ENCODE data around the gene PHF19. TPM values are rescaled to one million over a fixed set of nuclear protein-coding genes. Genes with fewer than 3 reads are reported as not detected.

PHF19 gene
- total and polyA plus RNA-seq, 2 of the 8 experiments (the other 6 are each of a cell fraction or from before 2014, with no cell fraction given) = 28.2 to 31.8 TPM

GRCh38 chr9:120830865-120831264 lies 46.1 kb downstream of the PHF19 start:
- Histone ChIP-seq H2AFZ (ENCODE audit: low read length) (no peak overlapping the region), H3K27ac (ENCODE audit: low read depth, low read length) (no peak overlapping the region), H4K8ac (ENCODE audit: extremely low read depth, insufficient read depth, low read length) (no peak overlapping the region), H3K4me3 (ENCODE audit: extremely low read depth in 1 of 4, insufficient read depth in 2 of 4, low read depth in 3 of 4, low read length in 4 of 4) (no peak overlapping the region), H2BK12ac (ENCODE audit: low read depth, low read length) (no peak overlapping the region), H3K9me3 (ENCODE audit: insufficient read depth in 2 of 2, low read depth in 1 of 2, low read length in 1 of 2) (no peaks in the 10 kb centered on the region), H2BK120ac (replicated peaks; ENCODE audit: low read depth, low read length) (no peak overlapping the region), H3K36me3 (ENCODE audit: control insufficient read depth in 2 of 4, insufficient read depth in 4 of 4, low read length in 3 of 4) (peaks cover 12 to 52% (median 33%) of the 10 kb centered on the region in 4 experiments), H3K18ac (ENCODE audit: extremely low read depth, low read length) (no peak overlapping the region), H3K4me1 (replicated peaks in 1 of 4; ENCODE audit: control insufficient read depth in 3 of 4, insufficient read depth in 4 of 4, low read length in 3 of 4) (no peaks in the 10 kb centered on the region; a peak in 1 of 7 replicates), H3K4me2 (ENCODE audit: insufficient read depth in 1 of 2, low read depth in 2 of 2, low read length in 2 of 2) (no peak overlapping the region), H4K20me1 (replicated peaks in 1 of 2; ENCODE audit: control insufficient read depth in 1 of 2, insufficient read depth in 2 of 2, low read length in 2 of 2) (no peaks in the 10 kb centered on the region), H2BK5ac (ENCODE audit: low read depth, low read length) (no peak overlapping the region), H3K79me1 (ENCODE audit: low read depth, low read length) (no peaks in the 10 kb centered on the region), H3K23ac (ENCODE audit: insufficient read length) (no peak overlapping the region), H2BK15ac (ENCODE audit: low read length) (no peak overlapping the region), H2AK5ac (ENCODE audit: low read depth, low read length) (no peak overlapping the region), H3K56ac (replicated peaks; ENCODE audit: insufficient read length, low read depth, low read length) (no peak overlapping the region), H3K14ac (ENCODE audit: insufficient read length) (no peak overlapping the region), H3K4ac (replicated peaks; ENCODE audit: insufficient read length, low read depth, low read length) (no peak overlapping the region), H3K79me2 (ENCODE audit: control insufficient read depth in 1 of 2, insufficient read depth in 2 of 2, low read length in 2 of 2) (peaks cover 0 to 6% of the 10 kb centered on the region in 2 experiments; a peak in 1 of 4 replicates), H3K23me2 (ENCODE audit: low read depth, low read length) (no peaks in the 10 kb centered on the region; the same call in 1 of the 2 replicates), H4K91ac (replicated peaks; ENCODE audit: insufficient read length, low read length) (no peak overlapping the region), H3K27me3 (replicated peaks in 1 of 4; ENCODE audit: control insufficient read depth in 3 of 4, extremely low read depth in 1 of 4, insufficient read depth in 3 of 4, low read length in 3 of 4) (no peaks in the 10 kb centered on the region), H3K9ac (replicated peaks in 1 of 4; ENCODE audit: extremely low read depth in 1 of 4, low read depth in 3 of 4, low read length in 3 of 4) (no peak overlapping the region), H2BK20ac (ENCODE audit: low read length) (no peak overlapping the region), H4K5ac (ENCODE audit: insufficient read length, low read depth, low read length) (no peak overlapping the region)
- FAIRE-seq (no peak), DNase-seq (ENCODE audit: low read depth in 1 of 2, low spot score in 2 of 2) (no peak)
- 91% methylated on average over 3 of the region's 3 CpGs; no CpG with 5 or more reads in 1 of the 2 experiments for whole genome bisulfite sequencing, 2 experiments (ENCODE audit: extremely low coverage in 1 of 2, insufficient coverage in 1 of 2, insufficient read length in 1 of 2, insufficient replicate concordance in 2 of 2, low coverage in 1 of 2, low lambda C conversion rate in 2 of 2, missing lambda C conversion rate in 1 of 2)
- ChIA-PET POLR2A (ENCODE audit: partially characterized antibody) (interaction anchor here (0.8 to 1.0 kb wide), 2 partner anchors 8 to 9 kb away, joined by 3 to 4 read pairs; no protein-coding TSS in a partner anchor), CTCF (ENCODE audit: partially characterized antibody) (interaction anchor here (1.3 kb wide), 1 partner anchor 26 kb away, joined by 4 read pairs; no protein-coding TSS in a partner anchor)
- TF ChIP-seq EZH2 (IDR thresholded peaks at IDR 0.05; ENCODE audit: low read depth, low read length, severe bottlenecking) (no peak), ATF3 (IDR thresholded peaks at IDR 0.05; ENCODE audit: insufficient read depth, low read depth, low read length) (no peak), EP300 (IDR thresholded peaks at IDR 0.05; ENCODE audit: borderline replicate concordance in 1 of 2, low read depth in 2 of 2, low read length in 2 of 2) (no peak), POLR2AphosphoS5 (IDR thresholded peaks at IDR 0.05; ENCODE audit: low read depth, low read length) (no peak), RXRA (IDR thresholded peaks at IDR 0.05; ENCODE audit: insufficient read depth, low read depth, low read length) (no peak)
